Activated CD4-positive, alpha-beta T cell treated with anti-CD3 and anti-CD28 coated beads, Interleukin-2, amount 50 U/mL, for 48 hours (primary cell): ENCODE results near the gene CYBB.

Experiments used
- DNase-seq, 2 experiments: peaks; one replicate each; pipeline ENCODE4 v3.0.0-alpha.2; 2020

CYBB gene

DNA sequence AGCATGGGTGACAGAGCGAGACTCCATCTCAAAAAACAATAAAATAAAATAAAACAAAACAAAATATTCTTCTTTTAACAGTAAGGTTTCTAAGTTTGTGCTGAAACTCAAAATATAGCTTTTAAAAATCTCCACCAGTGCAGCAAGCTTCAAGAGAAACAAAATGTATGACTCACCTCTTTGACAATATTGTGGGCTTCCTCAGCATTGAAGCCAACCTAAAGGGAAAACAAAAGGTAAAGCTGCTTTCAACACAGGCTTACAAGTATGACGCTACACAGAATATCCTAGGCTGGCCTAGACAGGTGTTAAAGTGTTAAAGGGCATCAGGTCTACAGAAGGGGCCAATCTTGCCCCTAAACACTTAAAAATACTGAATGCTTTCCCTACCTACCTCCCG is 66.3 kb downstream of the CYBB start:
- DNase-seq = no peak

DNA sequence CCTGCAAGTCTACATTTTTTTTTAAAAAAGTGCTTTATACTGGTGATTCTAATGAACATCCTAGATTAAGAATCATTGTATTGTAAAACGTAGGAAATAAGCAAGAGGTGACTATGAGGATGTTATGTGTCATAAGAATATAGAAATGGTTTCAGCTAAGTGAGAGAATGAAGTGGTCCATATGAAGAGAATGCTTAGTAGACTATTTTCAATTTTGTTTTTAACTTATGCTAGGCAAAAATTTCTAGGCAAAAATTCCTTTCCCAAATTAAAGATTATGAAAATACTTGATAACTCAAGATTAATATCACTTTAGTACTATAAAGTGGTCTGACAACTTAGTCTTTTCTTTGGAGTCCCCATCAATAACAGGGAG is 66.7 kb downstream of the CYBB start:
- no peak for DNase-seq

DNA sequence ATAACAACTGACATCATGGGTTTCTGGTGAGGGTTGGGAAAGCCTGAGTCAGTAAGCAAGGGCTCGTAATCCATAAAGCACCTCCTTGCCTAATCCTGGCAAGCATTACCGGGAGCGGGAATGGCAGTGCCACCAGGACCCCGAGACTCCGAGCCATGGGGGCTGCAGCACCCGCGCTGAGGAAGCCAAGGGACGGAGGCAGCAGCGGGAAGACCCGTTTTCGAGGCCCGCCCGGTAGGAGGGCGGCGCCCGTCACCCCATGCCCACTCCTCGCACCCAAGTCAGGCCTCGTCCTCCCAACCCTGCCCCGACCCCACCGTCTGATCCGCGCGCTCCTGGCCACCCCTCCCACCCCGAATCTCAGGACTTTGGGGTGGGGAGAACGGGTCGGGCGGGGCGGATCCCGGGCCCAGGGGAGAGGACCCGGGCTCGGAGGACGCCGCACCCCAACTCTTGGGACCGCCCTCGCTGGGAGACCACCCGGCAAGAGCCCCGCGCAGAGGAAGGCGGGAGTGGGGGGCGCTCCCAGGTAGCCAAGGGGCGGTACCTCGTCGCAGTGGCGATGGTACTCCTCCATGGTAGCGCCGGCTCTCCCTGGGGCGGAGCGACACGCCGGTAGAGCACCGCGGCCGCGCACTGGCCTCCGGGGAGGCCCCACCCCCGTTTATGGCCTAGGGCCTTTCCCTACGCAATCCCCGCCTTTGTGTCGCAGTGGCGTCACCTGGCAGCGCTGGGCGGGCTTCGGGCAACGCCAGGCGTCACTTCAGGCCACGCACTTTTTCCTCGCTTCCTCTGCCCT is 67.3 kb downstream of the CYBB start, which contains the start of gene DYNLT3:
Gene DYNLT3, minus strand, starts transcription at position 638 of the 799 bp plus-strand sequence. Its CDS starts 61 bp downstream, at position 577.
- DNase-seq = peak; percentile 74 to 79

DNA sequence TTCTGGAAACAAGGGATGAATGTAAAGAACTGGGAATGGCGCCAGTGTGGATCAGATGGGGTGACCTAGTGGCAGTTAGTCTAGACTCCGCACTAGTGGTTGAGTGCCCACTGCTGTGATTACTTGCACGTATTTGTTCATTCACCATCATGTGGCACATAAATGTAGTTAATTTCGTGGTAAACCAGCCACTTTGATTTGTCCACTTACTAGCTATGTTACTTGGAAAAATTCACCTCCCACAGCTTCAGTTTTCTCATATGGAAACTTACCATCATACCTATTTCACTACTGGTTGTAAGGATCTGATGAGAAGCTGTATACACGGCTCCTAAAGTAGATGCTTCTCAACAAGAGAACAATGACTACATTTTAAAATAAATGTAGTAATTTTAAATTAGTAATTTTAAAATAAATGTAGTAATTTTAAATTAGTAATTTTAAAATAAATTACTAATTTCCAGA is 67.9 kb downstream of the CYBB start:
- no peak for DNase-seq

DNA sequence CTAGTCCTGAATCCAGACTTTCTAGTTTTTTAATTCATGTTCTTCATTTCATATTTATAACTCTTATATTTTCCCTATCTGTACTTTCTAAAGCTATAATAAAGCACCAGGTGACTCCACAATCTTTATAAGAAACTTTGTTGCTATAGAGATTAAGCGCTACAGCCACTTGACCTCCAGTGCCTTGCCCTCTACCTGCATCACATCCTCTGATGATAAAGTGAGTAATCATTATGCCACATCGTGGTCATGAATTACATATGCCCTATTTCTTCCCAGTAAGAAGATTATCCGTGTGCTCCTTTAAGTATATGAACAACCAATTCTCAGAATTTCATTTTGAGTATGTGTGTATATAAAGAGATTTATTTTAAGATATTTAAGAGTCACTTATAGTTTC is 74.3 kb downstream of the CYBB start:
- no peak for DNase-seq

DNA sequence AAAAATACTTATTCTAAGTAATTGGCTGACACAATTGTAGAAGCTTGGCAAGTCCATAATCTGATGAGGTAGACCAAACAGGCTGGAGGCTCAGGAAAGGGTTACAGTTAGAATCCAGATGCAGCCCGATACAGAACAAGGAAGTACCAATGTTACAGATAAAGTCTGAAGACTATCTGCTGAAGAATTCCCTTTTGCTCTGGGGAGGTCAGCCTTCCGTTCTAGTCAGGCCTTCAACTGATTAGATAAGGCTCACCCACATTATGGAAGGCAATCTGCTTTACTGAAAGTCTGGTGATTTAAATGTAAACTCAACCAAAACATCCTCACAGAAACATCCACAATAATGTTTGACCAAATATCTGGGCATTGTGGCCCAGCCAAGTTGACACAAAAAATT is 74.9 kb downstream of the CYBB start:
- DNase-seq = no peak

DNA sequence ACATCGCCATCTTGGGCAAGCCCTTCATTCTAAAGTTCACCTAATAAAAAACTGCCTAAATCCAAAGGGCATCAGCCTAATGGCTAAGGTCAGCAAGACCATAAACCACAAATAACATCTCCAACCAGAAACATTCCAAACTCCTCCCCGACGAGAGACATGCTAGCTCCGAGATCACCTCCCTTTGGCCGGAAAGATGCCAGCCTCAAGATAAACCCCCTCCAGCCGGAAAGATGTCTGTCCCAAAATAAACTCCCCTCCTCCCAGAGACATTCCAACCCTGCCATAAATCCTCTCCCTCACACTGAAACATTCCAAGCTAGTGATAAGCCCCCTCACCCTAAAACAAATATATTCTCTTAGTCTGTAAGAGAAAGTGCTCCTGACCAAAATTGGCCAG is 80.9 kb downstream of the CYBB start:
- no peak for DNase-seq

DNA sequence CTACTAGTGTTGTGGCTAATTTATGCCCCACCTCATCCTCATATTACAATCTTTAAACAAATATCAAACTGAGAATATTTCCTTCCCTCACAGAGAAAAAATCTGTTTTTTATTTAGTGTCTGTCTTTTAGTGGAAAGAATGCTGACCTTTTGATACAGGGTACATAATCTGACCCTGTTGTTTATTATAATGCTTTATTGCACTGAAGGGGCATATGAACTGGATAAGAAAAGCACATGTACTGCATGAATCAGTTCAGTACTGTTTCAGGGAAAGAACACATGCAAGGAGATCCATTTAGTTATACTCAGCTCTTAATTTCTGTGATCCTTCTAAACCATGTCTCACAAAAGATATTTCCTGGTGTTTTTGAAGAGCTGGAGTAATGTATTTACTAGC is 83.0 kb downstream of the CYBB start:
- DNase-seq = no peak
